ENCODE data around the gene GNG7.
"Not testable (repeated sequence)": the region's sequence is repeated elsewhere in the genome, so short reads cannot be mapped to it uniquely, and the experiment has no call there.

The GNG7 gene

GRCh38 chr19:2668175-2668763 is 34.2 kb downstream of the GNG7 start:
- no peak for DNase-seq

GRCh38 chr19:2667349-2667748 is 35.1 kb downstream of the GNG7 start:
- DNase-seq = not testable (repeated sequence)

- no peak for DNase-seq
Observed at GRCh38 chr19:2666344-2666994, 36.0 kb downstream of the GNG7 start.

- no peak for DNase-seq
Observed at GRCh38 chr19:2665103-2665502, 37.4 kb downstream of the GNG7 start.

- DNase-seq = no peak
Observed at GRCh38 chr19:2663920-2664571, 38.4 kb downstream of the GNG7 start.

- DNase-seq = no peak
Observed at GRCh38 chr19:2661615-2662014, 40.9 kb downstream of the GNG7 start.

GRCh38 chr19:2659856-2660432 is 42.5 kb downstream of the GNG7 start:
- DNase-seq = peak; percentile 34

GRCh38 chr19:2656533-2656932 is 46.0 kb downstream of the GNG7 start:
- DNase-seq = no peak

- peak; percentile 38 for DNase-seq
Observed at GRCh38 chr19:2653710-2654707, 48.5 kb downstream of the GNG7 start.

GRCh38 chr19:2653218-2653617 is 49.3 kb downstream of the GNG7 start:
- no peak for DNase-seq

- DNase-seq = no peak
Observed at GRCh38 chr19:2652504-2653099, 49.9 kb downstream of the GNG7 start.

- DNase-seq = not testable (repeated sequence)
Observed at GRCh38 chr19:2651002-2651733, 51.3 kb downstream of the GNG7 start.

GRCh38 chr19:2650515-2650914 is 52.0 kb downstream of the GNG7 start:
- DNase-seq = peak; percentile 69

GRCh38 chr19:2648528-2648937 is 54.0 kb downstream of the GNG7 start:
- DNase-seq = peak; percentile 84

- DNase-seq = no peak
Observed at GRCh38 chr19:2648099-2648498, 54.4 kb downstream of the GNG7 start.

- no peak for DNase-seq
Observed at GRCh38 chr19:2646866-2647535, 55.5 kb downstream of the GNG7 start.

GRCh38 chr19:2645826-2646225 is 56.7 kb downstream of the GNG7 start:
- DNase-seq = no peak

GRCh38 chr19:2643123-2643737 is 59.3 kb downstream of the GNG7 start:
- not testable (repeated sequence) for DNase-seq

- no peak for DNase-seq
Observed at GRCh38 chr19:2641332-2641698, 61.2 kb downstream of the GNG7 start.

GRCh38 chr19:2640563-2641331 is 61.7 kb downstream of the GNG7 start:
- no peak for DNase-seq

Data from eye (tissue), 1 donor.